Activated CD8-positive, alpha-beta memory T cell treated with anti-CD3 and anti-CD28 coated beads for 24 hours (primary cell): Measurements from ENCODE around the gene OR2A5.
"Not testable (repeated sequence)": the region's sequence is repeated elsewhere in the genome, so short reads cannot be mapped to it uniquely, and the experiment has no call there.

ENCODE experiments used
- DNase-seq: peaks from one replicate; pipeline ENCODE4 v3.0.0-alpha.2; 2020

Gene OR2A5

GRCh38 chr7:144035385-144035784, 13.4 kb upstream of the OR2A5 start:
- DNase-seq, result no peak

DNA sequence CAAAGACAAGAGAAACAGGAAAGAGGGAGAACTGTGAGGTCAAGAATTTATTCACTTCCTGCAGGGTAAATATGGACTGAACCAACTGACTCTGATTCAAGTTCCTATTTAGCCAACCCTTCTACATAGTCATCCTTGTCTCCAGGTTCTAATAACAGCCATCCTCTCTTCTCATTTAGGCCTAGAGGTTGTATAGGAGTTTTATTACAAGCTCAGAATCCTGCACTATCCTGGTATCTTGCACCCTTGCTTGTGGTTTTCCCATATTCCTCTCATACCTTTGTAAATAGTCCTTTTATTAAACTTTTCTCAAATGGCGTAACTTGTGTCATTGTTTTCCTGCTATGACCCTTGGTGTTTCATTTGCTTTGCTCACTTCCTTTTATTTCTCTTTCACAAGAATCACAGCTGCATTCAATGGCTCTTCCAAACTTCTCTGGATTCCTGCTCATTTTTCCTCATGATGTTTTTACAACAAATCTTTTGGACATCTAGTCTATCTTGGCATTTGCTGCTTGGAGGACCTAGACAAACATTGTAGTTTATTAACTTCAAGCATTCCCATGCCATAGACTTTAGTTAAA, 12.4 kb upstream of the OR2A5 start:
- DNase-seq, result no peak

DNA sequence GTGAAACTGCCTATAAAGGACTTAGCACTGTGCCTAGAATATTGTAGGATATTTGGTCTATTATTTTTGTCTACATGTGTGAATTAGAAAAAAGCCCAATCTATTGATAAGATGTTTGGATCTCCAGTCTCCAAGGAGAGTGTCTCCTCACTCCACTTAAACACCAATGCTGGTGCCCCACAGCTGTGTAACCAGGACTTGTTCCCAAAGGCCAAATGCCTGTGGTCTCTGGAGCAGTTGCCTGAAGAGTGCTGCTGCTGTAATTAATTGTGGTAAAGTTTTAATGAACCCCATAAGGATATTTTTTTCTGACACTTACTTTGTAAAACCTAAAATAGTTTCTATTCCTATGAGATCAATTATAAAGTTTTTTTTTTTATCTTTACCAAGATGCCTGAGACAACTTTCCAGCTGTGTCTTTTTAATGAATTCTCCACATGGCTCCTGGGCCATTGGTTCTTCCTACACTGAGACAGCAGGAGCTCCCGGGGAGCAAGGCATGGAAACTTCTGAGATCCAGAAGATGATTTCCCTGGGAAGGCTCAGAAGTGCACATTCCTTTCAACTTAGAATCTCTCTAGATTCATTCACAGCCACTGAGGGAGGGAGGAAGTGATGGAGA, 11.2 kb upstream of the OR2A5 start:
- DNase-seq, result no peak

DNA sequence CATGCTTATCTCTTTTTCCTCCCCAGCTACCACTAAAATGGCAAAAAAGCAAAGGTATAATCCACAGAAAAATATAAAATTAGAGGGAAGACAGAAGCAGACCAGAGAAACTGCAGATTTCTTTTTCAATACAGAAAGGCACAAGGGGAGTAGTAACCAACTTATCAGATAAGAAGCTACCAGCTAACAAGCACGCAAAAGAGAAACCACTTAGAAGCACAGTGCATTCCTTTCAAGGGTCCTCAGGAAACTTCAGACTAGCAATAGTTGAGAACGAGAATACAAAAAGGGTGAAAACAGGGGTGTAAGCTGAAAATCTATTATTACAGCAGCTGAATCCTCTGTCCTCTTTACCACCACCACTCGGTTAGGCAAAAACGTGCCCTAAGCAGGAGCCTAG, 9.9 kb upstream of the OR2A5 start:
- DNase-seq, result no peak

DNA sequence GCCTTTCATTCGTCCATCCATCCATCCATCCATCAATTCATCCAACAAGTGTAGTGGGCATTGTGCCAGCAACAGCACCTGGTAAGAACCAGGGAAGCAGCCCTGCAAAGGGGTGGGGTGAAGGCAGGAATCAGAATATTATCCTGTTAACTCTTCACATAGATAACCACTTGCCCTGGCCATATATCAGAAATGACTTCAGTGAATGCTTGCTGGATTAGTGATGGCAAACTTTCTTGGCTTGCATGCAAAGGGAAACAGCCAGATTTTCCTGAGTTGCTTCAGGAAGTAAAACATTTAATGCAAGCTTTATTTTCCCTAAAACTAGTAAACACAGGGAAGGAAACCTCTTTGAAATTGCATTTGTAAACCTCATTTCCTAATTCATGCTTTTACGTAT, 743 bp downstream of the OR2A5 start:
- DNase-seq, result no peak

GRCh38 chr7:144050093-144050492, 1.3 kb downstream of the OR2A5 start:
- DNase-seq, result no peak

- not testable (repeated sequence) for DNase-seq
These were observed 2.1 kb downstream of the OR2A5 start for GRCh38 chr7:144050884-144051283.

- DNase-seq, result no peak
These were observed 9.2 kb downstream of the OR2A5 start for GRCh38 chr7:144057954-144058353.

DNA sequence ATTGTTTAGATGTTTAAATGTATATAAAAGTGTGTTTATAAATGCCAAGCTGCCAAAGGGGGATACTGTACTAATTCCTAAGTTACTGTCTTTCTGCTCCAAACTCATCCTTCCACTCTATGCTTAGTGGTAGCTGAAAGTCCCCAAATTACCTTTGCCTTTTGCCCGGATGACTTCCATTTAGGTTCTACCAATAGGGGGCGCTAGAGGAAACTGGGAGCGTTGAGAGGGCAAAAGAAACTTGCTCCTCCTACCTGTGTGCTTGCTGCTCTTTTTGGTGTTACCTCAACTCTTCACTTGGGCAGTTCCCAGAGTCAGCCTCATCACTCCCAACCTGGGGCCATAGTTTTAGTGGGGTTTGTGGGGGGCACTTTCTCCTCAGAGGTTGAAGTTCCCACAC, 15.0 kb downstream of the OR2A5 start:
- DNase-seq, result no peak

DNA sequence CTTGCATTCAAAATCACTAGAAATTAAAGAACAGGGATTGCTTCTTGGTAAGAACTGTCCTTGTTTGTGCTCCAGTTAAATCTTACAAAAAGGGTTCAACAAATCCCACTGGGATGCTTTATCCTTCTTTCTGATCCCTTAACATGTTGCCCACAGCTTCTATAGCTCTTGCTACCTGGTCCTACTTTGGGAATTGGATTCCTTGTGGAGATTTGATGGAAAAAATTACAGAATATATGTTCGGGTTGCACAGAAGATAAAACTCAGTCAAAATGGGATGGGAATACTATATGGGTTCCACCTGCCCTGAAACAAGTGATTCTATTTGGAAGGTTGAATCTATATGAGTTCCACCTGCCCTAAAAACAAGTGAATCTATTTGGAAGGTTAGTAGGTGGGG, 20.8 kb downstream of the OR2A5 start, which contains the start of gene OR2A25:
OR2A25 (plus strand) TSS at position 301 of the 400 bp plus-strand sequence. CDS start 4,409 bp downstream, outside the sequence.
- no peak for DNase-seq

DNA sequence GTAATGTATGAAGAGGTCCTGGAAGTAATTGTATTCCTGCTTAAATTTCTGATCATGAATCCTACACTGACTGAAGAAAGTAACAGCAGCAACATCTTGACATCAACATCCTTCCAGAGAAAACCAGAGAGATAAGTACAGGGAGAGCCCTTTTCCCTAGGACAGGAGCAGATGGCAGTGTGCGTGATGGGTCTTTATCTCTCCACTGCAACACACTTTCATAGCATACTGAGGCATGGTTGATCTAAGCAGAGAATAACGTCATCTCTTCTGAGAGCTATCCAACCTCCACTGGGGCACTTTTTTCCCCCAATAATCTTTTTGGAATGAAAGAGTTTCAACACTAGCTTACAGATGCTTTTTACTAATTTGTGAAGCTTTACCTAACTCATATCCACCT, 21.2 kb downstream of the OR2A5 start:
- DNase-seq, result no peak

DNA sequence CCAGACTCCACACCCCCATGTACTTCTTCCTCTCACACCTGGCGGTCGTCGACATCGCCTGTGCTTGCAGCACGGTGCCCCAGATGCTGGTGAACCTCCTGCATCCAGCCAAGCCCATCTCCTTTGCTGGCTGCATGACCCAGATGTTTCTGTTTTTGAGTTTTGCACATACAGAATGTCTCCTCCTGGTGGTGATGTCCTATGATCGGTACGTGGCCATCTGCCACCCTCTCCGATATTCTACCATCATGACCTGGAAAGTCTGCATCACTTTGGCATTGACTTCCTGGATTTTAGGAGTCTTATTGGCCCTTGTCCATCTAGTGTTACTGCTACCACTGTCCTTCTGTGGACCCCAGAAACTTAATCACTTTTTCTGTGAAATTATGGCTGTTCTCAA, 25.6 kb downstream of the OR2A5 start:
- DNase-seq, result no peak

- no peak for DNase-seq
These were observed 37.2 kb downstream of the OR2A5 start, which contains the start of gene OR2A12 for GRCh38 chr7:144085978-144086377. Gene OR2A12, plus strand, starts transcription at chr7:144086278. Its CDS starts 8,830 bp downstream, at chr7:144095108.

DNA sequence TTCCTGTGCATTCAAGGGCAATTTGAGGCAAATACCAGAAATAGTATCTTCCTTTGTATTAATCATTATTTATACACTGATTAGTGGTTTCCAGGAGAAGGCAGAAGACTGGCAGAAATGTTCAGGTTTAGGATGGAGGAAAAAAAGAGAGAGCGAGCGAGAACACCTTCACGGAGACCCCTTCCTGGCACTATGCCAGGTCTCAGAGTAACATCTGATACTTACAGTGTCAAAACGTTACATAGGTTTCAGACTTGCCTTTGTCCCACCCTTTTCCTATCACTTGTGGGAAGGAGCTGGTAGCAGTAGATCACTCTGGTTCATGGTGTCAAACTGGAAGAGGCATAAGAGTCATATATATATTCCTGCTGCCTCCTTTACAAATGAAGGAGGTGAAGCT, 38.0 kb downstream of the OR2A5 start:
- no peak for DNase-seq

GRCh38 chr7:144087230-144087629, 38.5 kb downstream of the OR2A5 start:
- DNase-seq, result no peak

DNA sequence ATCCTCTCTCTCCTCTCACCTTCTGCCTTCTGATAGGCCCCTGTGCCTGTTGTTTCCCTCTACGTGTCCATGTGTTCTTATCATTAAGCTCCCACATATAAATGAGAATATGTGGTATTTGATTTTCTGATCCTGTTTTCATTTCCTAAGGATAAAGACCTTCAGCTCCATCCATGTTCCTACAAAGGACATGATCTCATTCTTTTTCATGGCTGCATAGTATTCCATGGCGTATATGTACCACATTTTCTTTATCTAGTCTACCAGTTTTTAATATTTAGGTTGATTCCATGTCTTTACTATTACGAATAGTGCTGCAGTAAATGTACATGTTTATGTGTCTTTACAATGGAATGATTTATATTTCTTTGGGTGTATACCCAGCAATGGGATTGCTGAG, 41.9 kb downstream of the OR2A5 start:
- no peak for DNase-seq

GRCh38 chr7:144098776-144099175, 50.0 kb downstream of the OR2A5 start:
- no peak for DNase-seq

DNA sequence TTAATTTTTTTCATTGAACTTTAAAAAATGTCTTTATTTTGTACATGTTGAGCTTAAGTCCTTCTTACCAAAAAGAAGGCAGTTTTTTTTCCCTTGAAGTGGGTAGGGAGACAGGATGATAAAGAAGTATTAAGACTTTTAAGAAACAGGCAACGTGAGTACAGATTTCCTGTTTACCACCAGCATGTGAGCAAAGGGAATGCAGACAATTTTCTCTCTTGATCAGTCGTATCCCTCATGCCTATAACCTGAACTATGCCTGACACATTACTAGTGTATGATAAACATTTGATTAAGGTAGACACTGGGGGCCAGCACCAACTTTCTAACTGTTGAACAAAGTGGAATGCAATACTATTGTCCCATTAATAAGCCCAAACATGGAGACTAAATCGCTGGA, 51.9 kb downstream of the OR2A5 start:
- no peak for DNase-seq

GRCh38 chr7:144102041-144102440, 53.3 kb downstream of the OR2A5 start:
- DNase-seq, result no peak

- DNase-seq, result no peak
These were observed 56.5 kb downstream of the OR2A5 start for GRCh38 chr7:144105211-144105610.
